HG02885 (cell line): ENCODE data around the gene H2BK1.

Experiments used
- ATAC-seq: cut with Tn5 transposase; IDR thresholded peaks from one replicate; pipeline ENCODE4 v1.9.1; 2021; ENCODE audit warnings: mild to moderate bottlenecking; ENCODE audit not compliant: unreplicated experiment, poor library complexity

Gene H2BK1

DNA sequence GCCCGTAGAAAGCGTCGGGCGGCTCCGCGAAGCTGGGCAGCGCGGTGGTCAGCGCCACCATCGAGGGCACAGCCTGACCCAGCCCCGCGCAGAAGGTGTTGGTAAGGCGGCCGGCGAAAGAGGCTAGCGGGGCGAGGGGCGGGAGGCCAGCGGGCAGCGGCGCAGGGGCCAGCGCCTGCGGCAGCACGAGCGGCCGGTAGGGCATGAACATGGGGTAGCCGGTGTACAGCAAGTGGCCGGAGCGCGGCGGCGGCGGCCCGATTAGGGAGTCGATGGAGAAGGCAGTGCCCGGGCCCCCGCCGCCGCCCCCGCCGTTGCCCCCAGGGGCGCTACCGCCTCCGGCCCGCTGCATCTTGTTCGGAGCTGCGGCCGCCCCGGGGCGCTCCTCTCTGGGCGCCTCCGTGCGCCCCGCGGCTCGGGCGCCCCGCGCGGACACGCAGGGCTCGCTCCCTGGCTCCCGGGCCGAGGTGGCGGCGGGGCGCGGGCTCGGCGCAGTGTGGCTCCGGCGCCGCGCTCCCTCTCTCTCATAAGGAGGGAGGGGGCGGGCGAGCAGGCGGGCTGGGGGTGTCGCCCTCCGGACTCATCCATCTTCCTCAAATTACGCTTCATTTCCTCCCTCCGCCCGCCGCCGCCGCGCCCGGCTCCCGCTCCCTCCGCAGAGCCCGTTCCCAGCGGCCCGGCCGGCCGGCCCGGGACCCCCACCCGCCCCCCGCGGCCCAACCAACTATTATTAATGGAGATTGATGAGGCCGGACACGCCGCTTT is 42.9 kb downstream of the H2BK1 start, which contains the start of gene GBX1:
Gene GBX1 (minus strand): TSS at position 498 of the 765 bp plus-strand sequence. CDS start 146 bp downstream, at position 352.
- ATAC-seq: no peak

GRCh38 chr7:151166629-151167196 is 43.6 kb downstream of the H2BK1 start:
- no peak for ATAC-seq

DNA sequence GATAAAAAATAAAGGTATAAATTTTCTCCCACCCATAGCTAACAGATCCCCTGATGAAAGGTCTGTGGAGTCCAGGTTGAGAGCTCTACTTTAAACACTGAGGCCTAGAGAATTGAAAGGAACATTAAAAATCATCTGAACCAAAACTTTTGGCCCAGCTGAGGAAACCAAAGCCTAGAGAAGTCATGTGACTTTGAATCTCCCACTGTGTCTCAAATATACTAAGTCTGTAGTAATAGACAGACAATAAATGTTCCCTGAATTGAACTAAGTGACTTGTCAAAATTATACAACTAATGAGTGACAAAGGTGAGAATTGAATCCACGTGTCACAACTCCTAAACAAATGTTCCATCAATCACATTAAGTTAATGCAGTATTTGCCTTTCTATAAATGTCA is 48.5 kb downstream of the H2BK1 start:
- no peak for ATAC-seq
